ENCODE data around the gene MRAP.

The MRAP gene

DNA sequence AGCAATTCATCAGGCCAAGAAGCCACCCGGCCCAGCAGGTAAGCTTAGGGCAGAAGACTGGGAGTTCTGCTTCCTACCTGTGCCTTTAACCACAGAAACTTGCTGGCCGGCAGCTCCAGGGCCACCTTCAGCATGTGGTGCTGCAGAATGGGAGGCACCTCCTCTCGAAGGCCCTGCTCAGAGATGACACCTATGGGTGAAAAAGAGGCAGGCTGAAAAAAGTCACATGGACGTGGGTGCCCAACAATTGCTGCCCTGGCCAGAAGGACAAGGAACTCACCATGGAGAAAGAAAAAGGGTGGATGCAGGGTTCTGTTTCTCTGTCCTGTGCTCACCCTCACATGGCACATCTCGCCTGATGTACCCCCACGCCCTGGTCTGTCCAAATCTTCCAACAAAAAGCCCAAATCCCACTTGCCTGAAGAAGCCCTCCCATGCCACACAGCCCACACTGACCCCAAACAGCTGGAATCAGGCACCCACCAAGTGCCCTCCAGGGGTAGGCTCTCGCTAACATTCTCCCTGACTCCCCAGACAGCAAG lies 61.1 kb downstream of the MRAP start:
- Histone ChIP-seq H3K9me2 (replicated peaks; ENCODE audit: insufficient read depth, low read length) (no peaks in the 10 kb centered on the region), H3K36me3 (ENCODE audit: low read length) (peaks cover 9% of the 10 kb centered on the region; the same call in 1 of the 2 replicates), H3K9ac (ENCODE audit: low read length) (no peak overlapping the region), H2AFZ (ENCODE audit: low read depth, low read length, severe bottlenecking) (no peak overlapping the region), H3K27me3 (ENCODE audit: low read length) (no peaks in the 10 kb centered on the region), H3K27ac (ENCODE audit: low read depth, low read length) (no peak overlapping the region), H4K20me1 (ENCODE audit: low read depth, low read length) (no peaks in the 10 kb centered on the region), H3K4me3 (ENCODE audit: insufficient read depth, low read length, poor library complexity, severe bottlenecking) (no peak overlapping the region), H3F3A (ENCODE audit: insufficient read depth) (no peaks in the 10 kb centered on the region), H3K4me2 (ENCODE audit: low read depth, low read length, poor library complexity, severe bottlenecking) (no peak overlapping the region), H3K9me3 (ENCODE audit: insufficient read depth, low read length) (no peaks in the 10 kb centered on the region), H3K79me2 (ENCODE audit: insufficient read depth, low read length) (no peaks in the 10 kb centered on the region)
- TF ChIP-seq, protein P1, sequence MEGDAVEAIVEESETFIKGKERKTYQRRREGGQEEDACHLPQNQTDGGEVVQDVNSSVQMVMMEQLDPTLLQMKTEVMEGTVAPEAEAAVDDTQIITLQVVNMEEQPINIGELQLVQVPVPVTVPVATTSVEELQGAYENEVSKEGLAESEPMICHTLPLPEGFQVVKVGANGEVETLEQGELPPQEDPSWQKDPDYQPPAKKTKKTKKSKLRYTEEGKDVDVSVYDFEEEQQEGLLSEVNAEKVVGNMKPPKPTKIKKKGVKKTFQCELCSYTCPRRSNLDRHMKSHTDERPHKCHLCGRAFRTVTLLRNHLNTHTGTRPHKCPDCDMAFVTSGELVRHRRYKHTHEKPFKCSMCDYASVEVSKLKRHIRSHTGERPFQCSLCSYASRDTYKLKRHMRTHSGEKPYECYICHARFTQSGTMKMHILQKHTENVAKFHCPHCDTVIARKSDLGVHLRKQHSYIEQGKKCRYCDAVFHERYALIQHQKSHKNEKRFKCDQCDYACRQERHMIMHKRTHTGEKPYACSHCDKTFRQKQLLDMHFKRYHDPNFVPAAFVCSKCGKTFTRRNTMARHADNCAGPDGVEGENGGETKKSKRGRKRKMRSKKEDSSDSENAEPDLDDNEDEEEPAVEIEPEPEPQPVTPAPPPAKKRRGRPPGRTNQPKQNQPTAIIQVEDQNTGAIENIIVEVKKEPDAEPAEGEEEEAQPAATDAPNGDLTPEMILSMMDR (IDR thresholded peaks at IDR 0.05; ENCODE audit: insufficient read depth, low read length, poor library complexity, severe bottlenecking): no peak
- TF ChIP-seq EZH2phosphoT487 (conservative IDR thresholded peaks at IDR 0.05; ENCODE audit: low read length): no peak

DNA sequence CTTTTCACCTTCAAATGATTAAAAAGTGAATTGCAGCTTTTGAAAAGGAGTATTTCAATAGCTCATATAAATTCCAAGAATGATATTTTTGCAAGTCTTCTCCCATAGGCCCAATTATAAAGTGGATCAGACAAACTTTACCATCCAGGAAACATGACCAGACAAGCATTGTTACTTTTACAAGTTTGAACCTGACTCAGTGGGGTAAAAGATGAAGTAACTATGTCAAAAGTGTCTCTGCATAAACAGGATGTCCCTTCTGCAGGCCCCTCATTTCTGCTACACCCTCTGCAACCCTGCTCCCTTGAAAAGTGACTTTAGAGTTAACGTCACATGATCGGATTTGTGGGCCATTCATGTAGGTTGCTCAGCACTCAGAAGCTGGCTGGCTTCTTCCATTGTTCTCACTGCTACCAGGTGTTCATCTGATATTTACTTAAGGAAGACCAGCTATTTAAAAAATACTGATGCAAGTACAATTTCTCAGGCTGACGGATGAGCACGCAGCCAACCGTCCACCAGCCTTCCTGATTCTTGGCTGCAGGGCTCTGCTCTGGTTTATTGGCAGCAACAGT lies 61.8 kb downstream of the MRAP start:
- no peak overlapping the region for H3K4me3 ChIP-seq (ENCODE audit: insufficient read depth, low read length, poor library complexity, severe bottlenecking)
- H3K27ac ChIP-seq (ENCODE audit: low read depth, low read length): no peak overlapping the region
- no peaks in the 10 kb centered on the region for H3F3A ChIP-seq (ENCODE audit: insufficient read depth)
- H3K79me2 ChIP-seq (ENCODE audit: insufficient read depth, low read length): no peaks in the 10 kb centered on the region
- no peak overlapping the region for H3K4me2 ChIP-seq (ENCODE audit: low read depth, low read length, poor library complexity, severe bottlenecking)
- no peaks in the 10 kb centered on the region for H4K20me1 ChIP-seq (ENCODE audit: low read depth, low read length)
- H3K9me2 ChIP-seq (replicated peaks; ENCODE audit: insufficient read depth, low read length): no peaks in the 10 kb centered on the region
- H3K9me3 ChIP-seq (ENCODE audit: insufficient read depth, low read length): no peaks in the 10 kb centered on the region
- H3K9ac ChIP-seq (ENCODE audit: low read length): no peak overlapping the region
- H2AFZ ChIP-seq (ENCODE audit: low read depth, low read length, severe bottlenecking): no peak overlapping the region
- no peaks in the 10 kb centered on the region for H3K27me3 ChIP-seq (ENCODE audit: low read length)
- H3K36me3 ChIP-seq (ENCODE audit: low read length): peaks cover 6% of the 10 kb centered on the region; the same call in 1 of the 2 replicates
- TF ChIP-seq EZH2phosphoT487 (conservative IDR thresholded peaks at IDR 0.05; ENCODE audit: low read length): no peak
- TF ChIP-seq, protein P1 (IDR thresholded peaks at IDR 0.05; ENCODE audit: insufficient read depth, low read length, poor library complexity, severe bottlenecking): no peak

Data from SU-DHL-6 (cell line).